GM12878 (cell line): ENCODE results near the gene ASS1.

Experiments
- TF ChIP-seq, protein P1 (sequence below), 3 experiments: IDR thresholded peaks in 2 of 3; conservative IDR thresholded peaks in 1 of 3; 2 replicates each; pipeline ENCODE4 v1.5.1; 2011; ENCODE audit warnings: low read depth in 3 of 3, low read length in 3 of 3, mild to moderate bottlenecking in 3 of 3, control low read depth in 2 of 3, moderate library complexity in 2 of 3, inconsistent platforms in 1 of 3, mixed read lengths in 1 of 3; ENCODE audit not compliant: control insufficient read depth in 2 of 3, insufficient read depth in 1 of 3; ENCODE audit errors: extremely low read depth in 1 of 3
- TF ChIP-seq, protein P2 (sequence below): fragments of 450-650 bp; IDR thresholded peaks from 2 replicates; pipeline ENCODE4 v1.6.1; 2016; ENCODE audit warnings: mild to moderate bottlenecking

DNA sequence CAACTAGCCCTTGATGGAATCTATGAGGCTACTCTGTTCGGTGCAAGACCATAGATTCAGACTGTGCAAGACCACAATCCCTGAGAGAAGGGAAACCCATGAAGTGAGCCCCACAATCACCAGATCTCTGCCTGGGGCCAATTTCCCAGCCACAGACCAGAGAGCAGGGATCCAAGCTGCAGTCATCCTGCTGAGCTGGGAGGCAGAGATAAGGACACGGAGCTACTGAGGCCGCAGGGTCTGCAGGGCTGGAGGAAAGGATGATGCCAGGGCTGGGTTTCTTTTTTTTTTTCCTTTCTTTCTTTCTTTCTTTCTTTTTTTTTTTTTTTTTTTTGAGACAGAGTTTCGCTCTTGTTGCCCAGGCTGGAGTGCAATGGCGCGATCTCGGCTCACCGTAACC lies 86.9 kb downstream of the ASS1 start:
- TF ChIP-seq, protein P1, sequence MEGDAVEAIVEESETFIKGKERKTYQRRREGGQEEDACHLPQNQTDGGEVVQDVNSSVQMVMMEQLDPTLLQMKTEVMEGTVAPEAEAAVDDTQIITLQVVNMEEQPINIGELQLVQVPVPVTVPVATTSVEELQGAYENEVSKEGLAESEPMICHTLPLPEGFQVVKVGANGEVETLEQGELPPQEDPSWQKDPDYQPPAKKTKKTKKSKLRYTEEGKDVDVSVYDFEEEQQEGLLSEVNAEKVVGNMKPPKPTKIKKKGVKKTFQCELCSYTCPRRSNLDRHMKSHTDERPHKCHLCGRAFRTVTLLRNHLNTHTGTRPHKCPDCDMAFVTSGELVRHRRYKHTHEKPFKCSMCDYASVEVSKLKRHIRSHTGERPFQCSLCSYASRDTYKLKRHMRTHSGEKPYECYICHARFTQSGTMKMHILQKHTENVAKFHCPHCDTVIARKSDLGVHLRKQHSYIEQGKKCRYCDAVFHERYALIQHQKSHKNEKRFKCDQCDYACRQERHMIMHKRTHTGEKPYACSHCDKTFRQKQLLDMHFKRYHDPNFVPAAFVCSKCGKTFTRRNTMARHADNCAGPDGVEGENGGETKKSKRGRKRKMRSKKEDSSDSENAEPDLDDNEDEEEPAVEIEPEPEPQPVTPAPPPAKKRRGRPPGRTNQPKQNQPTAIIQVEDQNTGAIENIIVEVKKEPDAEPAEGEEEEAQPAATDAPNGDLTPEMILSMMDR (IDR thresholded peaks at IDR 0.05 in 2 of 3, conservative IDR thresholded peaks at IDR 0.05 in 1 of 3; ENCODE audit: control insufficient read depth in 2 of 3, extremely low read depth in 1 of 3, insufficient read depth in 1 of 3, low read depth in 3 of 3, low read length in 3 of 3) = no peak
- TF ChIP-seq, protein P2, sequence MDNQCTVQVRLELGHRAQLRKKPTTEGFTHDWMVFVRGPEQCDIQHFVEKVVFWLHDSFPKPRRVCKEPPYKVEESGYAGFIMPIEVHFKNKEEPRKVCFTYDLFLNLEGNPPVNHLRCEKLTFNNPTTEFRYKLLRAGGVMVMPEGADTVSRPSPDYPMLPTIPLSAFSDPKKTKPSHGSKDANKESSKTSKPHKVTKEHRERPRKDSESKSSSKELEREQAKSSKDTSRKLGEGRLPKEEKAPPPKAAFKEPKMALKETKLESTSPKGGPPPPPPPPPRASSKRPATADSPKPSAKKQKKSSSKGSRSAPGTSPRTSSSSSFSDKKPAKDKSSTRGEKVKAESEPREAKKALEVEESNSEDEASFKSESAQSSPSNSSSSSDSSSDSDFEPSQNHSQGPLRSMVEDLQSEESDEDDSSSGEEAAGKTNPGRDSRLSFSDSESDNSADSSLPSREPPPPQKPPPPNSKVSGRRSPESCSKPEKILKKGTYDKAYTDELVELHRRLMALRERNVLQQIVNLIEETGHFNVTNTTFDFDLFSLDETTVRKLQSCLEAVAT = no peak
